ENCODE results near the gene LRGUK. TPM values are rescaled to one million over a fixed set of nuclear protein-coding genes. Genes with fewer than 3 reads are reported as not detected.
A peak's percentile ranks its signal among the peaks of the same experiment; 100 is the strongest.
"Not testable (repeated sequence)": the region's sequence is repeated elsewhere in the genome, so short reads cannot be mapped to it uniquely, and the experiment has no call there.

LRGUK gene
- total RNA-seq (2014; rRNA removed; shearing (Covaris generic); ENCODE audit: low replicate concordance) = 1.7 and 1.9 TPM in 2 replicates

GRCh38 chr7:134126966-134127848, at the start of gene LRGUK:
Gene LRGUK (plus strand): TSS chr7:134127340. CDS start chr7:134127368, 28 bp downstream.
- Histone ChIP-seq H3K79me2 (ENCODE audit: low read length) (no peaks in the 10 kb centered on the region), H3K27me3 (ENCODE audit: low read length) (no peaks in the 10 kb centered on the region), H3K9ac (ENCODE audit: low read length) (peak within 1 kb of the TSS; percentile 41; the same call in 1 of the 2 replicates)

GRCh38 chr7:134077560-134077959, 49.6 kb upstream of the LRGUK start:
- not testable (repeated sequence) for H3K9me2 ChIP-seq (replicated peaks; ENCODE audit: insufficient read depth, low read length); DNase-seq; H3K27me3 ChIP-seq (ENCODE audit: low read length)

More at GRCh38 chr7:134126966-134127848, at the start of gene LRGUK:
- H3K4me2 ChIP-seq (ENCODE audit: low read depth, low read length, poor library complexity, severe bottlenecking) = peak within 1 kb of the TSS; percentile 88
- no peaks in the 10 kb centered on the region for H3K9me2 ChIP-seq (replicated peaks; ENCODE audit: insufficient read depth, low read length)
- H3K4me1 ChIP-seq (ENCODE audit: low read length) = peaks cover 8% of the 10 kb centered on the region
- DNase-seq = peak; percentile 79
- H4K20me1 ChIP-seq (ENCODE audit: insufficient read depth, low read depth, low read length) = no peaks in the 10 kb centered on the region
- no peaks in the 10 kb centered on the region for H3K36me3 ChIP-seq (ENCODE audit: insufficient read depth, low read length)
- peak within 1 kb of the TSS; percentile 73 for H3K4me3 ChIP-seq (ENCODE audit: low read length)
- no peak within 1 kb of the TSS for H3K27ac ChIP-seq (ENCODE audit: low read length)
- peak within 1 kb of the TSS; percentile 84; the same call in 1 of the 2 replicates for H2AFZ ChIP-seq (ENCODE audit: low read length)
- no peaks in the 10 kb centered on the region for H3K9me3 ChIP-seq (ENCODE audit: low read length)

GRCh38 chr7:134078991-134079390, 48.1 kb upstream of the LRGUK start:
- no peaks in the 10 kb centered on the region for H3K9me2 ChIP-seq (replicated peaks; ENCODE audit: insufficient read depth, low read length)
- no peaks in the 10 kb centered on the region for H3K4me1 ChIP-seq (ENCODE audit: low read length)
- H2AFZ ChIP-seq (ENCODE audit: low read length) = no peak overlapping the region
- no peaks in the 10 kb centered on the region for H3K9me3 ChIP-seq (ENCODE audit: low read length)
- H3K36me3 ChIP-seq (ENCODE audit: insufficient read depth, low read length) = no peaks in the 10 kb centered on the region
- H3K79me2 ChIP-seq (ENCODE audit: low read length) = no peaks in the 10 kb centered on the region
- no peak overlapping the region for H3K9ac ChIP-seq (ENCODE audit: low read length)
- H3K4me2 ChIP-seq (ENCODE audit: low read depth, low read length, poor library complexity, severe bottlenecking) = no peak overlapping the region
- H3K4me3 ChIP-seq (ENCODE audit: low read length) = no peak overlapping the region
- no peaks in the 10 kb centered on the region for H3K27me3 ChIP-seq (ENCODE audit: low read length)
- no peak overlapping the region for H3K27ac ChIP-seq (ENCODE audit: low read length)
- no peaks in the 10 kb centered on the region for H4K20me1 ChIP-seq (ENCODE audit: insufficient read depth, low read depth, low read length)
- DNase-seq = no peak

More at GRCh38 chr7:134077560-134077959, 49.6 kb upstream of the LRGUK start:
- H4K20me1 ChIP-seq (ENCODE audit: insufficient read depth, low read depth, low read length); H3K4me1 ChIP-seq (ENCODE audit: low read length); H3K79me2 ChIP-seq (ENCODE audit: low read length); H2AFZ ChIP-seq (ENCODE audit: low read length); H3K4me2 ChIP-seq (ENCODE audit: low read depth, low read length, poor library complexity, severe bottlenecking); H3K9ac ChIP-seq (ENCODE audit: low read length); H3K36me3 ChIP-seq (ENCODE audit: insufficient read depth, low read length); H3K27ac ChIP-seq (ENCODE audit: low read length); H3K4me3 ChIP-seq (ENCODE audit: low read length); H3K9me3 ChIP-seq (ENCODE audit: low read length): not testable (repeated sequence)

GRCh38 chr7:134081695-134082094, 45.4 kb upstream of the LRGUK start:
- Histone ChIP-seq H3K4me3 (ENCODE audit: low read length) (no peak overlapping the region), H3K9me3 (ENCODE audit: low read length) (no peaks in the 10 kb centered on the region; the same call in 1 of the 2 replicates), H3K4me1 (ENCODE audit: low read length) (peaks cover 13% of the 10 kb centered on the region), H4K20me1 (ENCODE audit: insufficient read depth, low read depth, low read length) (no peaks in the 10 kb centered on the region), H3K27ac (ENCODE audit: low read length) (no peak overlapping the region), H3K79me2 (ENCODE audit: low read length) (no peaks in the 10 kb centered on the region), H3K9me2 (replicated peaks; ENCODE audit: insufficient read depth, low read length) (no peaks in the 10 kb centered on the region), H3K27me3 (ENCODE audit: low read length) (no peaks in the 10 kb centered on the region), H3K4me2 (ENCODE audit: low read depth, low read length, poor library complexity, severe bottlenecking) (no peak overlapping the region), H3K9ac (ENCODE audit: low read length) (no peak overlapping the region), H3K36me3 (ENCODE audit: insufficient read depth, low read length) (no peaks in the 10 kb centered on the region), H2AFZ (ENCODE audit: low read length) (no peak overlapping the region)
- no peak for DNase-seq

GRCh38 chr7:134083766-134084487, 43.2 kb upstream of the LRGUK start:
- Histone ChIP-seq H3K9ac (ENCODE audit: low read length) (no peak overlapping the region), H4K20me1 (ENCODE audit: insufficient read depth, low read depth, low read length) (no peaks in the 10 kb centered on the region), H3K9me3 (ENCODE audit: low read length) (peaks cover 1% of the 10 kb centered on the region; the same call in 1 of the 2 replicates), H3K4me3 (ENCODE audit: low read length) (no peak overlapping the region), H3K27me3 (ENCODE audit: low read length) (no peaks in the 10 kb centered on the region), H2AFZ (ENCODE audit: low read length) (no peak overlapping the region), H3K79me2 (ENCODE audit: low read length) (no peaks in the 10 kb centered on the region), H3K36me3 (ENCODE audit: insufficient read depth, low read length) (no peaks in the 10 kb centered on the region), H3K9me2 (replicated peaks; ENCODE audit: insufficient read depth, low read length) (no peaks in the 10 kb centered on the region), H3K27ac (ENCODE audit: low read length) (peak overlapping the region; percentile 4; the same call in 1 of the 2 replicates), H3K4me2 (ENCODE audit: low read depth, low read length, poor library complexity, severe bottlenecking) (no peak overlapping the region), H3K4me1 (ENCODE audit: low read length) (peaks cover 13% of the 10 kb centered on the region)
- no peak for DNase-seq

- Histone ChIP-seq H3K27ac (ENCODE audit: low read length) (peak overlapping the region; percentile 4; the same call in 1 of the 2 replicates), H3K9ac (ENCODE audit: low read length) (no peak overlapping the region), H3K27me3 (ENCODE audit: low read length) (no peaks in the 10 kb centered on the region), H3K79me2 (ENCODE audit: low read length) (no peaks in the 10 kb centered on the region), H3K4me2 (ENCODE audit: low read depth, low read length, poor library complexity, severe bottlenecking) (no peak overlapping the region), H3K9me3 (ENCODE audit: low read length) (peaks cover 8% of the 10 kb centered on the region; the same call in 1 of the 2 replicates), H3K36me3 (ENCODE audit: insufficient read depth, low read length) (no peaks in the 10 kb centered on the region; the same call in 1 of the 2 replicates), H3K4me3 (ENCODE audit: low read length) (no peak overlapping the region), H2AFZ (ENCODE audit: low read length) (no peak overlapping the region), H3K4me1 (ENCODE audit: low read length) (peaks cover 13% of the 10 kb centered on the region), H4K20me1 (ENCODE audit: insufficient read depth, low read depth, low read length) (no peaks in the 10 kb centered on the region), H3K9me2 (replicated peaks; ENCODE audit: insufficient read depth, low read length) (no peaks in the 10 kb centered on the region)
- peak; percentile 74 for DNase-seq
These were observed 42.5 kb upstream of the LRGUK start for GRCh38 chr7:134084488-134085144.

- Histone ChIP-seq H3K4me3 (ENCODE audit: low read length) (no peak overlapping the region), H4K20me1 (ENCODE audit: insufficient read depth, low read depth, low read length) (no peaks in the 10 kb centered on the region), H3K36me3 (ENCODE audit: insufficient read depth, low read length) (no peaks in the 10 kb centered on the region; the same call in 1 of the 2 replicates), H2AFZ (ENCODE audit: low read length) (no peak overlapping the region), H3K9me2 (replicated peaks; ENCODE audit: insufficient read depth, low read length) (no peaks in the 10 kb centered on the region), H3K9ac (ENCODE audit: low read length) (no peak overlapping the region), H3K4me1 (ENCODE audit: low read length) (peaks cover 13% of the 10 kb centered on the region), H3K27ac (ENCODE audit: low read length) (no peak overlapping the region), H3K4me2 (ENCODE audit: low read depth, low read length, poor library complexity, severe bottlenecking) (no peak overlapping the region), H3K9me3 (ENCODE audit: low read length) (peaks cover 13% of the 10 kb centered on the region; the same call in 1 of the 2 replicates), H3K79me2 (ENCODE audit: low read length) (no peaks in the 10 kb centered on the region), H3K27me3 (ENCODE audit: low read length) (no peaks in the 10 kb centered on the region)
- DNase-seq = no peak
These were observed 41.8 kb upstream of the LRGUK start for GRCh38 chr7:134085311-134085710.

Measured in Karpas-422 (cell line).